OCI-LY7 (cell line): ENCODE data around the gene MOCS1. TPM values are rescaled to one million over a fixed set of nuclear protein-coding genes. Genes with fewer than 3 reads are reported as not detected.

Experiments
- BruUV-seq: library from RNA; stranded (reverse); fragments of 400-500 nt; replicated peaks from 2 replicates; lab custom pipeline; 2021; lab: Mats Ljungman, UMichigan
- CTCF ChIA-PET: fragments of 300-600 bp; sonication (Branson Sonifier 250); formaldehyde crosslinking; loops from one replicate; lab custom pipeline; 2022; ENCODE audit warnings: antibody characterized with exemption; ENCODE audit not compliant: unreplicated experiment; lab: Charles Lee
- POLR2A ChIA-PET: fragments of 300-600 bp; sonication (Branson Sonifier 250); formaldehyde crosslinking; loops from one replicate; lab custom pipeline; 2022; ENCODE audit warnings: antibody characterized with exemption; lab: Charles Lee
- DNase-seq: peaks from one replicate; pipeline ENCODE4 v3.0.0-alpha.2; 2015; ENCODE audit warnings: low spot score
- H2AFZ ChIP-seq: fragments of 200-600 bp; sonication (generic), shearing (Covaris generic); 2 replicates; pipeline ENCODE4 v1.6.1; 2014; ENCODE audit warnings: mild to moderate bottlenecking, antibody characterized with exemption, low read length, moderate library complexity
- H3K27ac ChIP-seq: fragments of 200-600 bp; sonication (generic); 2 replicates; pipeline ENCODE4 v1.5.1; 2014; ENCODE audit warnings: mixed run types, low read depth, mild to moderate bottlenecking, moderate library complexity, low read length, inconsistent platforms; ENCODE audit not compliant: poor library complexity, severe bottlenecking
- H3K36me3 ChIP-seq: fragments of 200-600 bp; sonication (generic); 2 replicates; pipeline ENCODE4 v1.6.1; 2014; ENCODE audit warnings: mild to moderate bottlenecking, antibody characterized with exemption, low read length, moderate library complexity, mixed read lengths; ENCODE audit not compliant: insufficient read depth
- H3K4me1 ChIP-seq: fragments of 200-600 bp; sonication (generic); 2 replicates; pipeline ENCODE4 v1.5.1; 2014; ENCODE audit warnings: mild to moderate bottlenecking, low read length; ENCODE audit not compliant: insufficient read depth, poor library complexity, severe bottlenecking
- H3K4me2 ChIP-seq: fragments of 200-600 bp; sonication (generic); 2 replicates; pipeline ENCODE4 v1.6.1; 2014; ENCODE audit warnings: mild to moderate bottlenecking, low read length
- H3K4me3 ChIP-seq: fragments of 200-600 bp; sonication (generic); 2 replicates; pipeline ENCODE4 v1.5.1; 2014; ENCODE audit warnings: mild to moderate bottlenecking, low read depth, low read length; ENCODE audit not compliant: poor library complexity, severe bottlenecking
- H3K79me2 ChIP-seq: fragments of 200-600 bp; sonication (generic); 2 replicates; pipeline ENCODE4 v1.6.1; 2016; ENCODE audit warnings: low read depth, mild to moderate bottlenecking, low read length, moderate library complexity, mixed read lengths; ENCODE audit not compliant: insufficient read depth
- H3K9me2 ChIP-seq: fragments of 200-600 bp; sonication (generic); 2 replicates; pipeline ENCODE4 v1.6.1; 2016; ENCODE audit warnings: mild to moderate bottlenecking, low read length, mixed read lengths; ENCODE audit not compliant: insufficient read depth
- H3K9me3 ChIP-seq: fragments of 200-600 bp; sonication (generic); 2 replicates; pipeline ENCODE4 v1.6.1; 2014; ENCODE audit warnings: mild to moderate bottlenecking, mixed run types, low read length, mixed read lengths
- H4K20me1 ChIP-seq: fragments of 200-600 bp; sonication (generic); 2 replicates; pipeline ENCODE4 v1.6.1; 2014; ENCODE audit warnings: mild to moderate bottlenecking, antibody characterized with exemption, low read length, moderate library complexity, mixed read lengths; ENCODE audit not compliant: insufficient read depth
- EZH2phosphoT487 ChIP-seq: fragments of 200-600 bp; sonication (generic); IDR thresholded peaks from 2 replicates; pipeline ENCODE4 v1.6.1; 2018; ENCODE audit warnings: low read depth, borderline replicate concordance, mild to moderate bottlenecking, mixed run types, antibody characterized with exemption, low read length, moderate library complexity, mixed read lengths
- intact Hi-C: fragments of 100-400 bp; cut with micrococcal nuclease; formaldehyde crosslinking; loops from one replicate; pipeline ENCODE4 v1.10.0; 2022; ENCODE audit not compliant: unreplicated experiment
- total RNA-seq, 2 experiments: library from RNA; depleted of rRNA in 1 of 2; stranded (reverse); fragments of >200 nt in 1 of 2; shearing (Covaris generic) in 1 of 2; gene quantifications; 2 replicates each; pipeline ENCODE4 v1.2.3, GENCODE V29; 2014 to 2022
- TF ChIP-seq, protein P1 (sequence below): fragments of 200-600 bp; sonication (generic); conservative IDR thresholded peaks from 2 replicates; pipeline ENCODE4 v1.5.1; 2014; ENCODE audit warnings: mild to moderate bottlenecking, antibody characterized with exemption, low read length, moderate library complexity, mixed read lengths

The MOCS1 gene
- total RNA-seq, 2 experiments from 2014 or later = not detected

DNA sequence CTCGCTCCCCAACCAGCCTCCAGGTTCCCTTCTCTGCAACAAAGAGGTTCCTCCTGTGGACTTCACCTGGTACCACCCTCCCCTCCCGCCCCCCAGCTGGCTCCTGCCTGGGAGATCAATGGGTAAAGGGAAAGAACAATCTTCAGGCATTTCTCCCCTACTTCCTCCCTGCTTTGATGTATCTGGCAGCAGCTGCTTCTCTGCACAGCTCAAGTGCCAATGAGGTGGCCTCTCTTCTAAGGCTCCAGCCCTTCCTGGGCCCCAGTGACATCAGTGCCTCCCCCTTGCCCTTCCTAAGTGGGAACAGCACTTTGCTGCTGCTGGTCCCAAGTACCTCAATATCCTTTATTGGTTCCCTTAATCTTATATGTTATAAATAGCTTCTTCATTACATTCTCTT, 23.5 kb downstream of the MOCS1 start:
- Histone ChIP-seq H3K79me2 (no peaks in the 10 kb centered on the region), H3K4me2 (no peak overlapping the region), H3K9me2 (no peaks in the 10 kb centered on the region), H4K20me1 (no peaks in the 10 kb centered on the region), H3K27ac (no peak overlapping the region), H3K4me3 (no peak overlapping the region), H3K4me1 (no peaks in the 10 kb centered on the region), H2AFZ (no peak overlapping the region), H3K36me3 (no peaks in the 10 kb centered on the region), H3K9me3 (no peaks in the 10 kb centered on the region)
- ChIA-PET POLR2A (no interaction called here), CTCF (no interaction called here)
- intact Hi-C loops = no loop called here
- BruUV-seq = no TSS peak
- DNase-seq = no peak
- TF ChIP-seq EZH2phosphoT487 = no peak
- TF ChIP-seq, protein P1, sequence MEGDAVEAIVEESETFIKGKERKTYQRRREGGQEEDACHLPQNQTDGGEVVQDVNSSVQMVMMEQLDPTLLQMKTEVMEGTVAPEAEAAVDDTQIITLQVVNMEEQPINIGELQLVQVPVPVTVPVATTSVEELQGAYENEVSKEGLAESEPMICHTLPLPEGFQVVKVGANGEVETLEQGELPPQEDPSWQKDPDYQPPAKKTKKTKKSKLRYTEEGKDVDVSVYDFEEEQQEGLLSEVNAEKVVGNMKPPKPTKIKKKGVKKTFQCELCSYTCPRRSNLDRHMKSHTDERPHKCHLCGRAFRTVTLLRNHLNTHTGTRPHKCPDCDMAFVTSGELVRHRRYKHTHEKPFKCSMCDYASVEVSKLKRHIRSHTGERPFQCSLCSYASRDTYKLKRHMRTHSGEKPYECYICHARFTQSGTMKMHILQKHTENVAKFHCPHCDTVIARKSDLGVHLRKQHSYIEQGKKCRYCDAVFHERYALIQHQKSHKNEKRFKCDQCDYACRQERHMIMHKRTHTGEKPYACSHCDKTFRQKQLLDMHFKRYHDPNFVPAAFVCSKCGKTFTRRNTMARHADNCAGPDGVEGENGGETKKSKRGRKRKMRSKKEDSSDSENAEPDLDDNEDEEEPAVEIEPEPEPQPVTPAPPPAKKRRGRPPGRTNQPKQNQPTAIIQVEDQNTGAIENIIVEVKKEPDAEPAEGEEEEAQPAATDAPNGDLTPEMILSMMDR = no peak

DNA sequence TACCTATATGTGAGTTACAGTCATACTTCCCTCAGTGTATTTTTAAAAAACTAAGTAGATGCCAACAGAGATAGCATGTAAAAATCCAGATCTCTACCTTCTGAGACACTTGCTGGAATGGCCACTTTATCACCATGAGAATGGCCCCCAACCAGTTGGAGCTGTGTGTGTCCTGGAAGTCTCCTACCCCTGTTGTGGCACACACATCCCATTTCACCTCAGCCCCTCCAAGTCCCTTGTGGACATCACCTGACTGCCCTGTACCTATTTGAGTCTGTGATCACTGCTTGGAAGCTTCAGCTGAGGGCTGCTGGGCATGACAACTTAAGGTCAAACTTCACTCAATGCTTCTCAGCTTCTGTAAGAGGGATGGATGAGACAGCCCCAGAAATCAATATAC, 24.1 kb downstream of the MOCS1 start:
- intact Hi-C loops = no loop called here
- POLR2A ChIA-PET = no interaction called here

DNA sequence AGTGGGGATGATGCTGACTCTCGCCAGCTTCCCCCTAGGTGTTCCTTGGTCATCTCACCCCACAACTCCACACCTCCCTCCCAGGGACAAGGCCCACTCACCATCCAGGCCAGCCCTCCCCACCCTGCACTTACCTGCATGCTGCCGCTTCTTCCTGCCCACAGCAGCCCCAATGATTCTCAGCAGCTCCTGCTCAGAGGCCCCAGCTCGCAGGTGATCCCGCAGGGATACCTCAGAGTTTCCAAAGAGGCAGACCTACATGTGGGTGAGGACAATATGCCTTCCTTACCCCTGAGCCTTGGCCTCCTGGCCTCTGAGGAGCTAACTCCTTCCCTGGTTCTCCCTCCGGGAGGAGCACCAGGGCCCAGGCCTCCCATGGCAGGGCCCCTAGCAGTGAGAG, 24.6 kb downstream of the MOCS1 start:
- CTCF ChIA-PET = no interaction called here
- TF ChIP-seq, protein P1 = no peak
- TF ChIP-seq EZH2phosphoT487 = no peak
- H2AFZ ChIP-seq = no peak overlapping the region

More for the DNA sequence above, 24.1 kb downstream of the MOCS1 start:
- Histone ChIP-seq H3K4me3 (no peak overlapping the region), H3K9me2 (no peaks in the 10 kb centered on the region), H3K9me3 (no peaks in the 10 kb centered on the region), H4K20me1 (no peaks in the 10 kb centered on the region), H3K4me2 (no peak overlapping the region), H2AFZ (no peak overlapping the region), H3K79me2 (no peaks in the 10 kb centered on the region), H3K36me3 (no peaks in the 10 kb centered on the region), H3K4me1 (no peaks in the 10 kb centered on the region), H3K27ac (no peak overlapping the region)
- TF ChIP-seq, protein P1 = no peak
- TF ChIP-seq EZH2phosphoT487 = no peak
- BruUV-seq = no TSS peak
- CTCF ChIA-PET = no interaction called here
- DNase-seq = no peak

More for the DNA sequence above, 24.6 kb downstream of the MOCS1 start:
- POLR2A ChIA-PET = no interaction called here
- no peak overlapping the region for H3K4me2 ChIP-seq
- no peaks in the 10 kb centered on the region for H3K9me3 ChIP-seq
- no peak for DNase-seq
- H3K4me3 ChIP-seq = no peak overlapping the region
- no peak overlapping the region for H3K27ac ChIP-seq
- BruUV-seq = no TSS peak
- no peaks in the 10 kb centered on the region for H3K36me3 ChIP-seq
- H3K4me1 ChIP-seq = no peaks in the 10 kb centered on the region
- H3K79me2 ChIP-seq = no peaks in the 10 kb centered on the region
- intact Hi-C loops = no loop called here
- H3K9me2 ChIP-seq = no peaks in the 10 kb centered on the region
- no peaks in the 10 kb centered on the region for H4K20me1 ChIP-seq
